Activated naive CD8-positive, alpha-beta T cell treated with anti-CD3 and anti-CD28 coated beads for 36 hours (primary cell): ENCODE data around the gene PDZK1IP1. TPM values are rescaled to one million over a fixed set of nuclear protein-coding genes. Genes with fewer than 3 reads are reported as not detected.
"Not testable (repeated sequence)": the region's sequence is repeated elsewhere in the genome, so short reads cannot be mapped to it uniquely, and the experiment has no call there.

ENCODE experiments used
- DNase-seq: peaks from one replicate; pipeline ENCODE4 v3.0.0; 2021
- H3K27ac Mint-ChIP-seq: one replicate; pipeline ENCODE4 v1.8.0; 2022; ENCODE audit warnings: mild to moderate bottlenecking, moderate library complexity, mixed read lengths
- H3K27me3 Mint-ChIP-seq: one replicate; pipeline ENCODE4 v1.8.0; 2022; ENCODE audit warnings: mild to moderate bottlenecking, mixed read lengths
- H3K36me3 Mint-ChIP-seq: one replicate; pipeline ENCODE4 v1.8.0; 2021; ENCODE audit warnings: mild to moderate bottlenecking, mixed read lengths
- H3K4me1 Mint-ChIP-seq: one replicate; pipeline ENCODE4 v1.8.0; 2021; ENCODE audit warnings: mixed read lengths
- H3K4me3 Mint-ChIP-seq: one replicate; pipeline ENCODE4 v1.8.0; 2022; ENCODE audit warnings: mild to moderate bottlenecking, moderate library complexity, mixed read lengths
- H3K9me3 Mint-ChIP-seq: one replicate; pipeline ENCODE4 v1.8.0; 2022; ENCODE audit warnings: mixed read lengths
- total RNA-seq, 2 experiments: library from RNA; stranded (reverse); gene quantifications; one replicate each; pipeline ENCODE4 v1.2.3, GENCODE V29; 2021

The PDZK1IP1 gene
- total RNA-seq, 2 experiments from 2014 or later: not detected

DNA sequence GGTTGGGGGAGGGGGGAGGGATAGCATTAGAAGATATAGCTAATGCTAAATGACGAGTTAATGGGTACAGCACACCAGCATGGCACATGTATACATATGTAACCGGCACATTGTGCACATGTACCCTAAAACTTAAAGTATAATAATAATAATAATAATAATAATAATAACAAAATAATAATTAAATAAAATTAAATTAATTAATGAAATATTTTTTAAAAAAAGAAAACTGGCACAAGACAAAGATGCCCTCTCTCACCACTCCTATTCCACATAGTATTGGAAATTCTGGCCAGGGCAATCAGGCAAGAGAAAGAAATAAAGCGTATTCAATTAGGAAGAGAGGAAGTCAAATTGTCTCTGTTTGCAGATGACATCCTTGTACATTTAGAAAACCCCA lies 31.9 kb downstream of the PDZK1IP1 start:
- H3K4me3 Mint-ChIP-seq, H3K9me3 Mint-ChIP-seq, H3K4me1 Mint-ChIP-seq, DNase-seq, H3K27ac Mint-ChIP-seq, H3K36me3 Mint-ChIP-seq: not testable (repeated sequence)
- H3K27me3 Mint-ChIP-seq: peaks cover 42% of the 10 kb centered on the region

DNA sequence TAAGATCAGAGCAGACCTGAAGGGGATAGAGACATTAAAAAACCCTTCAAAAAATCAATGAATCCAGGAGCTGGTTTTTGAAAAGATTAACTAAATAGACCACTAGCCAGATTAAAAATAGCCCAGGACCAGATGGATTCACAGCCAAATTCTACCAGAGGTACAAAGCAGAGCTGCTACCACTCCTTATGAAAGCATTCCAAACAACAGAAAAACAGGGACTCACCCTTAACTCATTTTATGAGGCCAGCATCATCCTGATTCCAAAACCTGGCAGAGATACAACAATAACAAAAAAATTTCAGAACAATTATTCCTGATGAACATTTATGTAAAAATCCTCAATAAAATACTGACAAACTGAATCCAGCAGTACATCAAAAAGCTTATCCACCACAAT lies 33.4 kb downstream of the PDZK1IP1 start:
- not testable (repeated sequence) for DNase-seq, H3K4me1 Mint-ChIP-seq, H3K9me3 Mint-ChIP-seq, H3K36me3 Mint-ChIP-seq, H3K27ac Mint-ChIP-seq, H3K4me3 Mint-ChIP-seq
- H3K27me3 Mint-ChIP-seq: peaks cover 46% of the 10 kb centered on the region

- peaks cover 26% of the 10 kb centered on the region for H3K27me3 Mint-ChIP-seq
- not testable (repeated sequence) for DNase-seq, H3K36me3 Mint-ChIP-seq, H3K27ac Mint-ChIP-seq, H3K9me3 Mint-ChIP-seq, H3K4me1 Mint-ChIP-seq, H3K4me3 Mint-ChIP-seq
Measured at GRCh38 chr1:47149162-47149561, 40.7 kb downstream of the PDZK1IP1 start.

GRCh38 chr1:47147047-47147785 lies 42.6 kb downstream of the PDZK1IP1 start:
- H3K4me1 Mint-ChIP-seq: no peaks in the 10 kb centered on the region
- H3K36me3 Mint-ChIP-seq: no peaks in the 10 kb centered on the region
- DNase-seq: no peak
- no peak overlapping the region for H3K27ac Mint-ChIP-seq
- peaks cover 17% of the 10 kb centered on the region for H3K27me3 Mint-ChIP-seq
- no peaks in the 10 kb centered on the region for H3K9me3 Mint-ChIP-seq
- H3K4me3 Mint-ChIP-seq: no peak overlapping the region

DNA sequence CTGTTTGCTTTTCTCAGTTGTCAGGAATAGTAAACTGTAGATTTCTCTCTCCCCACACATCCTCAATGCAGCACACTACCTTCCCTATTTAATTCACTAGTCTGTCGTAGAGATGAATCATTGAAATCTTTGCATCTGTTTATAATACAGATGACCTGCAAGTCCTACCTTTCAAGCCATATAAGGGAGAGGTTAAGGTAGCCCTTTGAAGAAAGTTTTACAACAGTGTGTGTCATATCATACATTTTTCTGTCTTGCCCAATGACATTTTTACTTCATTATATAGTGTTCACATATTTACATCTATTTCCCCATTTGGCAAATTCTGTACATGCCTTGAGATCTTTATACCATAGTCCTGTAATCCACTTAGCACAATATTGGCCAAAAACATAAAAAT lies 43.3 kb downstream of the PDZK1IP1 start:
- not testable (repeated sequence) for H3K36me3 Mint-ChIP-seq, H3K4me3 Mint-ChIP-seq, DNase-seq, H3K4me1 Mint-ChIP-seq, H3K27ac Mint-ChIP-seq, H3K9me3 Mint-ChIP-seq
- H3K27me3 Mint-ChIP-seq: peaks cover 10% of the 10 kb centered on the region

DNA sequence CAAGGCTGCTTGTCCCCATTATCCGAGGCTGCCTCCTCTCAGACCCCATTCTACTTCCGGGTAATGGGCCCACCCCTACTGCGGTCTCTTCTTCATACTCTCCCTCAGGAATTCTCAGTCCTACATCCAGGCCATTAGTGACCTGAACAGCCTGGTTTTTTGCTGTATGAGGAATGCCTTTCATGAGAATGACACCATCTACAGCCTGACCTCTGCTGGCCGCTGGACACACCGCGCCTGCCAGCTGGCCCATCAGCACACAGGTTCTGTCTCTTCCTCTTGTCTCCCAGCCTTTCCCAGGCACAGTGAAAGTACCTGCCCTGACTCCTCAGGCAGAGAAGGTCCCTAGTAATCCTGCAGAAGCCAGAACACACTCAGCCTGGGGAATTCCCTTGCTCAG lies 46.2 kb downstream of the PDZK1IP1 start:
- H3K4me3 Mint-ChIP-seq, DNase-seq, H3K27me3 Mint-ChIP-seq, H3K9me3 Mint-ChIP-seq, H3K4me1 Mint-ChIP-seq, H3K36me3 Mint-ChIP-seq, H3K27ac Mint-ChIP-seq: not testable (repeated sequence)

- H3K4me1 Mint-ChIP-seq, H3K27ac Mint-ChIP-seq, H3K9me3 Mint-ChIP-seq, DNase-seq, H3K27me3 Mint-ChIP-seq, H3K4me3 Mint-ChIP-seq, H3K36me3 Mint-ChIP-seq: not testable (repeated sequence)
Measured at GRCh38 chr1:47140358-47140757, 49.5 kb downstream of the PDZK1IP1 start.

DNA sequence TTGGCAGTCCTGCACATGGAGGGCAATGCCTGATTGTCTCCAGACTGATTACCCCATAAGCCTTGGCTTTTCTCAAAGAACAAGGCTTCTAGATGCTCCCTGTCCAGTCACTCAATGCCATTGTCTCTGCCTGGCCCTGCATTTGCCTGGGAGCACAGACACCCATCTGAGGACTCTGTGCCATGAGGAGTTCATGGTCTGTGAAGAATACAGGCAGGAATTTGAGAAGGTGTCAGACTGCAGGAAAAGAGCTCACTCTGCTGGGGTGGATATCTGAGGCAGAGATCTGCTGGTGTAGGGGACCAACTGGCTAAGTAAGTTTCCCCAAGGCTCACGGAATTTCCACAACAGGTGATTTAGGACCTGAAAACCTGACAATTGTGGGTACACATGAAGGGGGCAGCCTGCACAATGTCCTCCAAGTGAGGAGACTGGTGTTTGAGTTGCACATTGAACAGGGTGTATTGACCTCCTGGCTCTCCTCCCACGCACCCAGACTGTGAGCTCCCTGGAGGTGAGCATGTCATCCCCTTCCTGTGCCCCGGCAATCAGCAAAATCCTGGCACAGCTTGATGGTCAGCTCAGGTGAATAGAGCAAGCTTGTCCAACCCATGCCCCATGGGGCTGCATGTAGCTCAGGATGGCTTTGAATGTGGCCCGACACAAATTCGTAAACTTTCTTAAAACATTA lies 51.8 kb downstream of the PDZK1IP1 start:
- Mint-ChIP-seq H3K9me3 (no peaks in the 10 kb centered on the region), H3K27me3 (peaks cover 4% of the 10 kb centered on the region), H3K4me1 (no peaks in the 10 kb centered on the region), H3K4me3 (no peak overlapping the region), H3K36me3 (no peaks in the 10 kb centered on the region), H3K27ac (no peak overlapping the region)
- no peak for DNase-seq

- Mint-ChIP-seq H3K4me1 (no peaks in the 10 kb centered on the region), H3K27me3 (peaks cover 4% of the 10 kb centered on the region), H3K9me3 (no peaks in the 10 kb centered on the region), H3K4me3 (no peak within 1 kb of the TSS), H3K36me3 (no peaks in the 10 kb centered on the region), H3K27ac (no peak within 1 kb of the TSS)
- no peak for DNase-seq
Measured at GRCh38 chr1:47137198-47137597, 52.6 kb downstream of the PDZK1IP1 start, which contains the start of gene CYP4A22. TSS of gene CYP4A22 (plus strand) at chr1:47137441. CDS start at chr1:47137486, 45 bp downstream.

Other genes starting within 250 kb of the PDZK1IP1 start
- gene CYP4A11, start 248.6 kb downstream of the PDZK1IP1 start, total RNA-seq: not detected
- gene CYP4X1, start 166.4 kb downstream of the PDZK1IP1 start, total RNA-seq: not detected
- not detected for gene CYP4Z1, start 122.8 kb downstream of the PDZK1IP1 start, total RNA-seq
- gene CYP4A22, start 52.6 kb downstream of the PDZK1IP1 start, total RNA-seq: not detected
- gene TAL1, start 42.2 kb upstream of the PDZK1IP1 start, total RNA-seq: not detected
- gene STIL, start 124.1 kb upstream of the PDZK1IP1 start, total RNA-seq: 10 to 100 TPM; 28.0 to 28.2 TPM
- 100 to 1,000 TPM; 101 to 102 TPM for gene CMPK1, start 143.8 kb upstream of the PDZK1IP1 start, total RNA-seq
- not detected for gene FOXE3, start 226.2 kb upstream of the PDZK1IP1 start, total RNA-seq
- gene FOXD2, start 248.0 kb upstream of the PDZK1IP1 start, total RNA-seq: under 1 TPM in 1 of 2 experiments, not detected in 1; 0.04 TPM